Inflammatory macrophage treated with lipopolysaccharide for 1 hour (primary cell): ENCODE data around the gene NEK4.

Experiments used
- DNase-seq, 2 donors: peaks; one replicate each; pipeline ENCODE4 v3.0.0-alpha.2; 2020 to 2022

Gene NEK4

DNA sequence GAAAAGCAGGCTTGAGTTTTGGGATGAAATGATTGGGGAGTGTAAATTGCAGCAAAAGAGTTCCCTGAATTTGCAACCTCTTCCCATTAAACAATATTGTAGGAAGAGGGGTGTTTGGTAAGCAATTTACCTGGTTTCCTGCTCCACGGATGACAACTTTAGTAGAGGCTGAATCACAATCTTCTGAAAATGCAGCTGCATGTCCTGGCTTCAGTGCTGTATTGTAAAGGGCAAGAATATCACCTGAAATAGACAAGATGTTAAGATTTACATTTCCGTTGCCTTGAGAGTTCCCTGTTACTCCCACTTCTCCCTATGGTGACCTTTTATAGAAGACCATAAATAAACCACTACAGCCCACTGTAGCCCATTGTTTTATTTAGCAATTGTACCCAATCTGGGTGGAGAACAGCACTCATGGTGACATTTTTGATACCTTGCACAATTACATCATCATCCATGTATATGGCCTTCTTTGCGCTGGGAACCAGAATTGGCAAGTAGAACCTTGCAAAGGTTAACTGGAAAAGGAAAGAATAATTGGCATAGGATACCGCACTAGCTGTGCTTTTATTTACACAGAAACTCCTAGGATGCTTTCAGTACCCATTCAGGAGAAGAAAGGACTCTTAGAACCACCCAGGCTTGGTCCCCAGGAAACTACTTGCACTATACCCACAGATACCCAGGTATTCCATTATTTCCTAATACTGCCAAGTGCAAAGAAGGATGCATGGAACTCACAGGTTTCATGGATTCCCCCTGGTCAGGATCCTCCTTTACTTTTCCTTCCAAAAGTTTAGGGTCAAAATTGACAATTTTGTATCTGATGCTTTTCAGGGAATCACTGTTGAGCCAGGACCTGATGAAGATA, 74.7 kb downstream of the NEK4 start:
- no peak for DNase-seq

DNA sequence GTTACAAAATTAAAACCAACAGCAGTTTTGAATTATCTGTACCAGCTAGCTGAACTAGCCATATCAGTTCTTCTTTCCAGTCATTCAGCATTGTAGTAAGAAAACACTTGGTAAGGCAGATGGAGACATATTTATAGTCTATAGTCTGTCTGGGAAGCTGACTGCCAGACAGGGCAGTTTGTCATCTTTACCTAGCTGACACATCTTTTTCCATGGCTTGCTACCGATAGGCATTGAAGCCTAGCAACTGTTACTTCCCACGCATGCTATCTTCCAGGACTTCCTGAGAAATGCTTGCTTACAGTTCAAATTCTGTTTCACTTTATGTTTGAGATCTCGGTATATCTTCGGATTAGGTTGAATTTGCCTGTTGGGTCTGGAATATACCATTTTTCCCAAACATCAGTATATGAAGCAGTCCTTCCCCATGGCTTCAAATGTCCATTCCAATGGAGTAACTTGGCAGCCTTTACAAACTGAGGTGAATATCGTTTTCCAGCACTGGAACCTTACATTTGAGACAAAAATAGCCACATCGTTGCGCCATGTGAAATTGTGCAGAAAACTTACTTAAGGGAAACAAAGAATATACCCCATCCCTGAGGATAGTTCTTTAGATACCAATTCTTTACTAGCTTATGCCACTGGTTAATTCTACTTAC, 76.1 kb downstream of the NEK4 start:
- no peak for DNase-seq

DNA sequence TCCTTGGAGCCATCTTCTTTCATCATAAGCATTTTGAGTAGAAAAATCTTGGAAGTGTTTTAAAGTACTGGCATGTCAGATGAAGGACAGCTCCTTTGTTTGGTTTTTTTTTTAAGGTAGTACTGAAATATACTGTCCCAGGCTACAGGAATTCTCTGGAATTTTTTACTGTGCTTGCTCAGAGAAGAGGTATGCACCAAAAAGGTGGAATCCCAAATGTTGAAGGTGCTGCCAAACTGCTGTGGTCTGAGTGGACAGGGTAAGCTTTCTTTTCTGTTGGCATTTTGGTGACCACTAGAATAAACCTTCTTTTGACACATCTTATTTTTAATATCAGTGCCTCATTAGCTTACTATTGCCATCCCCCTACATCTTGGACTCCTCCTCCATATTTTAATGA, 77.7 kb downstream of the NEK4 start:
- no peak for DNase-seq

DNA sequence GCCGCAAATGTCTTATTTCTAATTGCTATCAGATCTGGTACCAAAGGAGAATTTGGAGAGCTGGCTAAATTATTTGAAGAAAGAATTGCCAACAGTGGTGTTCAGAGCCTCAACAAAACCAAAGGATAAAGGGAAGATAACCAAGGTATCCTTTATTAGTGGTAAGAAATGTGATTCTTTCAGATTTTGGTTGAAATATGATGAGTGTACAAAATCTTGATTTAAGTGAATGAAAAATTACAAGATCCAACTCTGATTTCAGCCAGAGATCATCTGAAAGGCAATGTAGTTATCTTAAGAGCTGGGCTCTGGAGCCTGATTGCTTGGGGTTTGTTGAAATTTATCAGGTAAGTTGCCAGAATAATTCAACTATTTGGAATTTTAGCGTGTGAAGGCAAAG, 80.2 kb downstream of the NEK4 start:
- DNase-seq = no peak

DNA sequence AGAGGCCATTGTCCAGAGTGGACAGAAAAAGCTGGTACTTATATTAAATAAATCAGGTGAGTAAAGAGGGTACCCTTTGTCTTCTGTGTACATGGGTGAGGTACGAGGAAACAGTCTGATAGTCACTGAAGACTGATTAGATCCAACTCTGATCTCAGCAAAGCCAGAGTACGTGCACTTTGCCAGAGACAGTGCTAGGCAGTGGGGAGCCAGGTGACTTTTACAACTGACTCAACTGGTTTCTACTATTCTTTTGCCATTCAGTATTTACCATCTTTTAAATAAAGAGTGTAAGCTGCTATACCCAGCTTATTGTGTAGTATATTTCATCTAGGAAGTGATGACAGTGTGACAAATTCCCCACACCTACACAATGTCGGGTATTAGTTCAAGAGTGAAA, 81.6 kb downstream of the NEK4 start:
- no peak for DNase-seq

DNA sequence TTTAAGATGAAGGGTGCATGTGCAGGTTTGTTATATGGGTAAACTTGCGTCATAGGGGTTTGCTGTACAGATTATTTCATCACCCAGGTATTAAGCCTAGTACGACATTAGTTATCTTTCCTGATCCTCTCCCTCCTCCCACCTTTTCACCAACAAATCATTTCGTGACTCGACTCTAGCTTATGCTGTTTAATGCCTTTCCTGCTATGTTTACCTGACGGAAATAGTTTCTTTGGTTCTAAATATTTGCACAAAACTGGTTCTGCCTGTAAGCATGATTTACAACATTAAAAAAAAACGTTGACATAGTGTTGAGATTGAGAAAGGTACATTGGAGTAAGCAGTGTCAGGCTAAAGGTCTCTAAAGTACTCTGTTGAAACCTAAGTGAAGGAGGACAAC, 82.5 kb downstream of the NEK4 start:
- DNase-seq = no peak

DNA sequence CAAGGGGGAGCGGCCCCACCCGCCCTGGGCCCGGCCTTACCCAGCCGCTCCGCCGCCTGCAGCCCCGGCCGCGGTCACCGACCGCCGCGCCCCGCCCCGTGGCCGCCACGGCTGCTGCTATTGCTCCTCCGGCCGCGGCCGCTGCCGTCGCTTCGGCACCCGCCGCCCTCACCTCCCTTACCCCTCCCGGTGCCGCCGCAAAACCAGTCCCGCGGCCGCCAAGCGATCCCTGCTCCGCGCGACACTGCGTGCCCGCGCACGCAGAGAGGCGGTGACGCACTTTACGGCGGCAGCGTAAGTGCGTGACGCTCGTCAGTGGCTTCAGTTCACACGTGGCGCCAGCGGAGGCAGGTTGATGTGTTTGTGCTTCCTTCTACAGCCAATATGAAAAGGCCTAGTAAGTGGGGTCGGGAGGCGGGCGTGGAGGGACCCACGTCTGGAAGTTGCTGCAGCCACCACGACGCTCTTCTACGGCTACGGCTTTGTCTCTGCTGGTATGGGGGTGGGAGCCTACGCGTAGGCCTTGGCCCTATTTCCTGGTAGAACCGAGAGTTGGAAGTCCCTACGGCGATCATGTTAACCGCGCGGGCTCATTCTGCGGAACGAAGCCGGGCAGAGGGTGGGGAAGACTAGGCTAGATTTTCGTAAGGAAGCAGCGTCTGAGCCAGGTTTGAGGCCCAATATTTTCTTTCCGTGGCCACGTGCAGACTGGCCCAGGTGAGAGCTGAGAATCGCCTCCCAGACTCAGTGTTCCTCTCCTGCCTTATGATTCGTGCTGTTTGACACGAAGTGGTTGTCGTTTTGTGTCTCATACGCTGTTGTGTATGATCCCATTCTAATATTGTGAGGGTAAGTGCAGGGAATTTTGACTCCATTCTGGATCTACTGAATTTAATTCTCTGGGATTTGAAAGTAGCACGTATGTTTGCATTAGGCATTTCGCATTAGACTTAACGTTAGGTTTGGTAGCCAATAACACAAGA, 84.7 kb downstream of the NEK4 start, which contains the start of the genes GNL3 and PBRM1:
Gene GNL3 (plus strand): TSS at position 324 of the 983 bp plus-strand sequence. CDS start 61 bp downstream, at position 385.
Gene PBRM1 (minus strand): TSS at position 205 of the 983 bp plus-strand sequence.
- peak; percentile 91 to 94 for DNase-seq

DNA sequence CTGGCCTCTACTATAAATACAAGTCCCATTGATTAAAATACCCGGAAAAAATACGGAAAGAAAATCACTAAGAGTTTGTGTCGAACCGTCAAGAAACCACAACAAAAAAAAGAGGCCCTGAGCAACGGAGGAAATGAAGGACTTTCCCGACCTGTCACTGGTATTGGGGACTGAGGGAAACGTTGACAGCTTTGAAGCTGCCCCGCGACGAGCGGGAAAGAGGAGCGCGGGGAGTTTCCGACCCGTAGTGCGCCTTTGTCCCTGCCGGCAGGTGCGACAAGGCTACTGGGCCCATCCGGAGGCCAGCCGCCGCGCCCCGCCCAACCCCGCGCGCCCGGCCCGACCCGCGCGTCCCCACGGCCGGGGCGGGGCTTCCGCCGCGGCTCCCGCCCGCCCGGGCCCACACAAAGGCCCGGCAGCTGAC, 85.4 kb downstream of the NEK4 start:
- DNase-seq = peak; percentile 77

DNA sequence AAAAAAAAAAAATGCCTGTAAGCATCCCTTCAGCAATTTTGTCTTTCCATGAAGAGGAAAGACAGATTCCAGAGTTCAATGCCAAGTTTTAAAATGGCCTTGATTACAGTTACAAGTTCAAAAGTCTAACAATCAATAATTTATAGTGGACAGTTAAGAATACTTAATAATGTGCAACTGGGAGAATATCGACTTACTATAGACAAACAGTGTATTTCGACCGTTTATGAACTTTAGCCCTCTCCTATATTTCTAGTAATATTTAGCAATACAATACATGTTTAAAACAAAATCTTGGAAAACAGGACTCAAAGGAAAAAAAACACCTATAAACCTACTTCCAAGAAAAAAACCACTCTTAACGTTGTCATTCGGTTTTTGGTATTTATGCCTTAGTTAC, 86.6 kb downstream of the NEK4 start:
- DNase-seq = no peak

DNA sequence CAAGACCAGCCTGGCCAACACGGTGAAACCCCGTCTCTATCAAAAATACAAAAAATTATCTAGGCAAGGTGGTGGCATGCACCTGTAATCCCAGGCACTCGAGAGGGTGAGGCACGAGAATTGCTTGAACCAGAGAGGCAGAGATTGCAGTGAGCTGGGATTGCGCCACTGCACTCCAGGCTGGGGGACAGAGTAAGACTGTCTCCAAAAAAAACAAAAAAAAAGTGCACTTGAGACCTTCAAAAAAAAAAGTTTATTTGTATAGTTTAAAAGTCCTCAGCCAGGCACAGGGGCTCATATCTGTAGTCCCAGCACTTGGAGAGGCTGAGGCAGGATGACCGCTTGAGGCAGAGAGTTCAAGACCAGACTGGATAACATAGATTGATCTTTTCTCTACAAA, 87.1 kb downstream of the NEK4 start:
- DNase-seq = no peak

DNA sequence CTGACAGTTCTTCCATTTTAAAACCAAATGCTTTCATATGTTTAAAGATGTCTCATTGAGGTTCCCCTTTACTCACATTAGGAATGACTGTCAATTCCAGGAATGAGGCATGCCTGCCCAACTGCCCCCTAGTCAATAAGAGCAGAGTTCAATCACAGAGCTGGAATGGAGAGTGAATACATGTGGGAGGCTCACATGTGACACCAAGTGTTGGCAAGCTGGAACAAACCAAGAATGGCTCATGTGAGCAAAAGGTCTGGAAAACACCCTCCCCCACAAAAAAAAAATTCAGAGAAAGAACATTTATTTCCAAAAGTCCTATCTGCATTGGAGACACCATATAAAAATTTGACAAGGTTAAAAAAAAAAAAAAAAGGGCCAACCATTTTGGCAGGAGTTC, 88.7 kb downstream of the NEK4 start:
- DNase-seq = peak; percentile 71 to 90

DNA sequence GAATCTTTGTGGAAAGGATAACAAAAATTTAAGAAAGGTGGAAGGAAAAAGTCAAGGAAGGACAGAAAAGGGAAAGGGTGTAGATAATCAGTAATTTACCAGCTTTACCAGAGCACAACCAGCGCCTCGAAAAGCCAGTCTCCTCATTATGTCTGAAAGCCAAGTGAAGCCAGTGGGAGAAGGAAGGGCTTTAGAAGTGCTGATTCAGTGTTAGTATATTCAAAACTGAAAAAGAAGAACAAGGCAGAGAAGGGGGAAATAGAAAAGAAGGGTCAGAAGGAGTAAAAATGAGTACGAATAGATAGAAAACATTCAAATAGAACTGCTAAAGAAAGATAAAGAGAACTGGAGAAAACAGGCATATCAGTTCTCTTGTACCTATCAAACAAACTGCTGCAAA, 89.1 kb downstream of the NEK4 start:
- peak; percentile 49 to 56 for DNase-seq

DNA sequence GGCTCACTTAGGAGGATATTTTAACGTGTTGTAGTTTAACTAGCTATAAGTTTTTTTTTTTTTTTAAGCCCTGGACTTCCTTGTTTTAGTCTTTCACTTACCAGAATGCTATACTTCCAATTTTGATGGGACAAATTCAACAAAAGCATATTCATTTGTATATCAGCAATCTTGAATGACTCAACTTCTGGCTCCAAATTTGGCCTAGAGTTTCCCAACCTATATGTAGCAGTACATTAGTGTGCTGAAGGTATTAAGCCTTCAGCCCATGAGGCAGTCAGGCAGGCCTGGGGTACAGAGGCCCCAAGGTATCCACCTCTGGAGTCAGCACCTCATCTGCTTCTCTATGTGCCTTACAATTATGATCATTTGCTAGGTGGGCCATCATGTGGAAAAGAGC, 90.9 kb downstream of the NEK4 start:
- no peak for DNase-seq

DNA sequence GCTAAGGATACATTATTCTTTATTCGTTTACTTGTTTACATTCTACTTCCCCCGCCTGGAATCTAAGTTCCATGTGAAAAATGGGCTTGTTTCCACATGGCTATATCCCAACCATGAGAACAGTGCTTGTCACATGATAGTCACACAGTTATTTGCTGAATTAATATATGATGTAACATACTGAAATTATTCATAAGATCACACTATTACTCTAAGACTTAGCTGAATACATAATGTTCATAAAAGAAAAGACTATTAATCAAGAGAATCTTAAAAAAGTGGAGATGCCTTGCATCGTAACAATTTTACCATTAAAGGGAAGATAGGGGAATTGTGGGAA, 91.6 kb downstream of the NEK4 start:
- no peak for DNase-seq

DNA sequence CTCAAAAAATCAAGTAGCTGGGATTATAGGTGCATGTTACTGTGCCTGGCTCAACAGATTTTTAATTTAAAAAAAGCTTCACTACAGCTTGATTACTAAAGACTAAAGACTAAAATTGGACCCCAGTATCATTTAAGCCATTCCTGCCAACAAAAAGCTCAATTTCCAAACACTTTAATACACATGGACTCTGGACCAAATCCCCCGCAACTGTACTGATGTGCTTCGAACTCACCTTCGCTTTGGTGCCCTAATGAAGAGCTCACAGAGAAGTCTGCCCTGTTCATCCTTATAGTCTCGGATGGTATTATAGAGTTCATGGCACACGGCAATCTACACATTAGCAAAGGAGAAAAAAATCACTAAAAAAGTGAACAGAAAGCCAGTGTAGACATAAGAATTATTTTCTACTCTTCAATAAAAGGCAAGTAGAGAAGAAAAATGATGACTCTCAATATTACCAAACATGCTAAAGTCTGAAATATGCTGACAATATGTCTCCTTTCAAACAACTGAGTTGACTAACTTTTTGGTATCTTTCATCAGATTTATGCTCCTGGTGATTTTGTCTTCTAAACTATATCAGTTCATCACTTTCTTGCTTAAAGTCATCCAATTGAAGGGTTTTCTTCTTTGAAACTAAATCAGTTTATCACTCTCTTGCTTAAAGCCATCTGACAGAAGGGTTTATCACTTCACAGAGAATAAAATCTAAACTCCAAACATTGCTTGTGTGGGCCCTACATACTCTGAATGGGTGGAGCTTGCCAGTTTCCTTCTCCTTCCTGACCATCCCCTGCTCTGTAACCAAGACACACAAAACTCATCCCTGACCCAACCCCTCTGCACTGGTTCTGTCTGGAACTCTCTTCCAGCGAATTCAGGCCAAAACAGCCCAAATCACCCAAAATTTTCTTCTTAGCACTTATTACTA, 92.2 kb downstream of the NEK4 start:
- peak in 1 of 2 donors; percentile 35 for DNase-seq

DNA sequence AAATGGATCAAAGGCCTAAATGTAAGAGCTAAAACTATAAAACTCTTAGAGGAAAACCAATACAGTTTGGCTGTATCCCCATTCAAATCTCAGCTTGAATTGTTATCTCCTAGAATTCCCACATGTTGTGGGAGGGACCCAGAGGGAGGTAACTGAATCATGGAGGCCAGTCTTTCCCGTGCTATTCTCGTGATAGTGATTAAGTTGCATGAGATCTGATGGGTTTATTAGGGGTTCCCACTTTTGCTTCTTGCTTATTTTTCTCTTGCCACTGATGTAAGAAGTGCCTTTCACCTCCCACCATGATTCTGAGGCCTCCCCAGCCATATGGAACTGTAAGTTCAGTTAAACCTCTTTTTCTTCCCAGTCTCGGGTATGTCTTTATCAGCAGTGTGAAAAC, 94.5 kb downstream of the NEK4 start:
- DNase-seq = peak; percentile 37 to 61

DNA sequence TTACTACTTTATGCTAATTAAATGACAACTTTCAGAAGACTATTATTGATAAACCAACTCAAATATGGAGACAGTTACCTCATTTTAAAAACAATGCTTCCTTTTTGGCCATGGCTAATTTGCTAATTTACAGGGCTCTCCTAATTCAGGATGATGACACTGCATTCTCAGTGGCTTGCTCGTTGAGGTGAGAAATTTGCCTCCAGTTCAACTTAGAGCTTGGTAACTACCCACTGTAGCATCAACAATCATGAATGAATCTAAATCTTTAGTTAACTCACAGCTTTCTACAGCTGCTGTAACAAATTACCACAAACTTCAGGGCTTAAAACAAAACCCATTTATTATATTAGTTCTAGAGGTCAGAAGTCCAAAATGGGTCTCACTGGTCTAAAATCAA, 99.1 kb downstream of the NEK4 start:
- no peak for DNase-seq

DNA sequence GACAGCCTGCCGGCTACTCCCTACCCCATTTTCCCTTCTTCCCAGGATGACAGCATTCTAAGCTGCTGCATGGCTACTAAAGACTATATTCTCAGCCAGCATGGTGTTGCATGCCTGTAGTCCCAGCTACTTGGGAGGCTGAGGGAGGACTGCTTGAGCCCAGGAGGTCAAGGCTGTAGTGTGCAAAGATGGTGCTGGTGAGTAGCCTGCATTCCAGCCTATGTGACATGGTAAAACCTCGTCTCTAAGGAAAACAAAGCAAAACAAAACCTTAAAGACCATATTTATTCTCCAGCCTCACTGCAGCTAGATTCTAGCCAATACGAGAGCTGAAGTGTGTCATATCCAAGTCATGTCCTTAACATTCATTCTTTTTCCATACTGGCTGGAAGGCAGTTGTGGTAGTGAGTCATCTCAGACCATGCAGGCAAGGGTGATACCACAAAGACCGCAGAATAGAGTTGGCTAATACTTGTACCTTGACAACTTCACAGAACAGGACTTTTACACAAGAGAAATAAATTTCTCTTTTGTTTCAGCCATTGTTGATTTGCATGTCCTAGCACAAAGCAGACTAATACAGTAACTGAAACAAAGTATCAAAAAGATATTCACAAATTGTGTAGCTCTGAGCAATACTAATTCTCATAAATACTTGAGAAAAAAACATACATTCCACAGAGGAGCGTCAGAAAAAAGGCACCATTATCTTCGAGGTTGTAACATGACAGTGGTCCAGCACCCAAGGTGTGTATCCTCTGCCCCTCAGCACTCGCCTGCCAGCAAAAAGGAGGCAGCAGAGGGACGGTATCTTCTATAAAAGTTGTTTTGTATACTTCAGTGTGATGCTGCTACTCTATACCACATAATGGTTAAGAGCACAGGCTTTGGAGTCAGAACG, 99.9 kb downstream of the NEK4 start:
- peak; percentile 36 to 61 for DNase-seq

DNA sequence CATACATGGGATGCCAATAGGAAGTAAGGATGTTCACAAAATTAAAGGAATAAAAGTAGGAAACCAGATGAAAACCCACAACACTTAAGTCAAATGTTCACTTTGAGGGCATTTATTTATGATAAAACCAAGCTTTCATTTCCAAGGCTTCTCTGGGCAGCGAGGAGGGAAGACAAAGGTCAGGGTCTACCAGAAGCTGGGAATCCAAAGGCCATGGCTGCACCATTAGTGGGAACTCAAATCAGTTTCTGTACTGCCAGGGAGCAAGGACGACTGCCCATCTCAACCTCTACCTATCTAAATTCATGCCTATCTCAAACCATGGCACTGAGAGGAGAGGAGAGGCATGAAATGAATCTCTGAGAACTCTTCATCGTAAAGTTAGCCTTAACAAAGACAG, 107.6 kb downstream of the NEK4 start:
- DNase-seq = no peak

DNA sequence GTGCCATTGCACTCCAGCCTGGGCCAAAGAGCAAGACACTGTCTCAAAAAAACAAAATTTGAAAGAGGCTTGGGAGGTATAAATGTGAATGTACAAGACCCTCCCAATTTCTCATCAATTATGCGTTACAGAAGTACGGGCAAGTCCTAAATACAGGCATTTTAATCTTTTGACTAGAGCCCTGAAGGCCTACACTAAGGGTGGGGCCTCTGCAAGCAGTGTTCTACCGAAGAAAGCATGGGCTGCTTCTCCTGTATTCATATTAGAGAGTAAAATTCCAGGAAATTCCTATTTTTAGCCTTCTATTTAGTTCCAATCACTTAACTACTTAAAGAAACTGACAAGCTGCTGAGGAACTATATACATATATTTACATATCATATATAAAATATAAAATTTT, 110.7 kb downstream of the NEK4 start:
- no peak for DNase-seq
